Astrocyte (in vitro differentiated cells and primary cell): ENCODE measurements around the gene ENTPD8. TPM values are rescaled to one million over a fixed set of nuclear protein-coding genes. Genes with fewer than 3 reads are reported as not detected.

Source experiments
- DNase-seq: peaks from one replicate; pipeline ENCODE4 v3.0.0-alpha.2; 2010; ENCODE audit warnings: low read depth
- FAIRE-seq: peaks from 2 replicates; lab custom pipeline; 2011; peaks lifted over from hg19 to GRCh38; lab: Jason Lieb, UNC
- H2AFZ ChIP-seq: 2 replicates; pipeline ENCODE4 v1.6.0; 2012; ENCODE audit warnings: low read depth, low read length, inconsistent platforms
- H3K27ac ChIP-seq: 2 replicates; pipeline ENCODE4 v1.5.1; 2011; ENCODE audit warnings: low read depth, low read length, inconsistent platforms
- H3K27me3 ChIP-seq: 2 replicates; pipeline ENCODE4 v1.6.0; 2011; ENCODE audit warnings: low read length, inconsistent platforms; ENCODE audit not compliant: insufficient read depth
- H3K36me3 ChIP-seq: 2 replicates; pipeline ENCODE4 v1.5.1; 2011; ENCODE audit warnings: low read length, inconsistent platforms; ENCODE audit not compliant: insufficient read depth
- H3K4me1 ChIP-seq: 2 replicates; pipeline ENCODE4 v1.5.1; 2011; ENCODE audit warnings: low read length, inconsistent platforms; ENCODE audit not compliant: insufficient read depth
- H3K4me2 ChIP-seq: 2 replicates; pipeline ENCODE4 v1.6.0; 2012; ENCODE audit warnings: low read length, inconsistent platforms
- H3K4me3 ChIP-seq: 2 replicates; pipeline ENCODE4 v1.5.1; 2011; ENCODE audit warnings: low read depth, mild to moderate bottlenecking, low read length, inconsistent platforms; ENCODE audit not compliant: insufficient read depth
- H3K79me2 ChIP-seq: 2 replicates; pipeline ENCODE4 v1.6.0; 2012; ENCODE audit warnings: mild to moderate bottlenecking, low read length, inconsistent platforms; ENCODE audit not compliant: insufficient read depth
- H3K9ac ChIP-seq: 2 replicates; pipeline ENCODE4 v1.6.0; 2012; ENCODE audit warnings: mild to moderate bottlenecking, low read length, inconsistent platforms
- H3K9me3 ChIP-seq: 2 replicates; pipeline ENCODE4 v1.5.1; 2012; ENCODE audit warnings: low read depth, mild to moderate bottlenecking, low read length, inconsistent platforms; ENCODE audit not compliant: insufficient read depth
- H4K20me1 ChIP-seq: 2 replicates; pipeline ENCODE4 v1.6.0; 2012; ENCODE audit warnings: low read length, inconsistent platforms; ENCODE audit not compliant: insufficient read depth
- H3K27ac Mint-ChIP-seq: one replicate; pipeline ENCODE4 v1.8.0; 2021; ENCODE audit warnings: mild to moderate bottlenecking, mixed read lengths; ENCODE audit not compliant: unreplicated experiment
- H3K27me3 Mint-ChIP-seq: one replicate; pipeline ENCODE4 v1.8.0; 2021; ENCODE audit warnings: low read depth, mixed read lengths; ENCODE audit not compliant: unreplicated experiment
- H3K36me3 Mint-ChIP-seq: one replicate; pipeline ENCODE4 v1.8.0; 2021; ENCODE audit warnings: low read depth, mixed read lengths; ENCODE audit not compliant: unreplicated experiment
- H3K4me1 Mint-ChIP-seq: one replicate; pipeline ENCODE4 v1.8.0; 2021; ENCODE audit warnings: low read depth, mixed read lengths; ENCODE audit not compliant: unreplicated experiment
- H3K4me3 Mint-ChIP-seq: one replicate; pipeline ENCODE4 v1.8.0; 2021; ENCODE audit warnings: mild to moderate bottlenecking, moderate library complexity, mixed read lengths; ENCODE audit not compliant: unreplicated experiment
- H3K9me3 Mint-ChIP-seq: one replicate; pipeline ENCODE4 v1.8.0; 2021; ENCODE audit warnings: mild to moderate bottlenecking, mixed read lengths; ENCODE audit not compliant: unreplicated experiment
- EZH2 ChIP-seq: IDR thresholded peaks from 2 replicates; pipeline ENCODE4 v1.6.1; 2012; ENCODE audit warnings: mild to moderate bottlenecking, low read length, inconsistent platforms; ENCODE audit not compliant: insufficient read depth
- total RNA-seq: library from RNA; stranded (reverse); gene quantifications from 2 replicates; pipeline ENCODE4 v1.2.1, GENCODE V29; 2021
- TF ChIP-seq, protein P1 (sequence below): IDR thresholded peaks from 2 replicates; pipeline ENCODE4 v1.5.1; 2011; ENCODE audit warnings: low read depth, mild to moderate bottlenecking, inconsistent platforms, low read length, moderate library complexity; ENCODE audit not compliant: insufficient read depth

Gene ENTPD8
- total RNA-seq, 1 donor from 2014 or later: 0.11 TPM

DNA sequence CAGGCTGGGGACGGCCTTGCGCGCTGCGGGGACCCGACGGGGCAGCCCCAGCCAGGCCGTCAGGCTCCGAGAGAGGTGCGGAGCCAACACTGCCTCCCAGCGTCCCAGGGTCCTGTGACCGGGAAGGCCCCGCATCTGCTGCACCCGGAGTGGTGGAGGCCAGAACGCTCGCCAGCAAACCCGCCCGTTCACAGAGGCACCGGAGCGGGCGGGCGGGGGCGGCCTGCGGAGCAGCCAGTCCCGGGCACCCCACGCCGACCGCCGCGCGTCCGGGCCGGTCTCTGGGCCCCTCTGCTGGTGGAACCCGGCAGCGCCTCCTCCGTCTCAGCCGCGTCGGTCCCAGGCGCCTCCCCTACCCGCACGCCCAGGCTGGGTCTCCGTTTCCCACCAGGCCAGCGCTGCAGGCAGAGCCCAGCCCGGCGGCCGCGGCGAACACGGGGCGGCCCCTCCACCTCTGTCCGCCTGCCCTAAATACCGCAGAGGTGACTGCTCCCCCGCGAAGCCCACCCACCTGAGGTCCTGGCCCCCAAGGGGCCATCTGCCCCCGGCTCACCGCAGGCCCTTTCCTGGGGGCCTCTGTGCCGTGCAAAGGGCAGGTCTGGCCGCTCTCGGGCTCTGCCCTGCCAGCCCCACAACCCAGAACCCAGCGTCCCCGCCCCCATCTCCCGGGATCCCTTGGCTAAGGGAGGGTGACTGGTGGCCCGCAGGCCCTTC lies 34.1 kb downstream of the ENTPD8 start:
- no peaks in the 10 kb centered on the region for H3K79me2 ChIP-seq
- peak overlapping the region; percentile 82 for H3K4me2 ChIP-seq
- H3K9ac ChIP-seq: peak overlapping the region; percentile 64
- Mint-ChIP-seq H3K27ac (no peak overlapping the region), H3K4me3 (no peak overlapping the region), H3K4me1 (peaks cover 2% of the 10 kb centered on the region), H3K27me3 (no peaks in the 10 kb centered on the region), H3K9me3 (peaks cover 3% of the 10 kb centered on the region), H3K36me3 (peaks cover 8% of the 10 kb centered on the region)
- H3K4me1 ChIP-seq: peaks cover 23% of the 10 kb centered on the region
- no peaks in the 10 kb centered on the region for H3K36me3 ChIP-seq
- TF ChIP-seq EZH2: no peak
- TF ChIP-seq, protein P1, sequence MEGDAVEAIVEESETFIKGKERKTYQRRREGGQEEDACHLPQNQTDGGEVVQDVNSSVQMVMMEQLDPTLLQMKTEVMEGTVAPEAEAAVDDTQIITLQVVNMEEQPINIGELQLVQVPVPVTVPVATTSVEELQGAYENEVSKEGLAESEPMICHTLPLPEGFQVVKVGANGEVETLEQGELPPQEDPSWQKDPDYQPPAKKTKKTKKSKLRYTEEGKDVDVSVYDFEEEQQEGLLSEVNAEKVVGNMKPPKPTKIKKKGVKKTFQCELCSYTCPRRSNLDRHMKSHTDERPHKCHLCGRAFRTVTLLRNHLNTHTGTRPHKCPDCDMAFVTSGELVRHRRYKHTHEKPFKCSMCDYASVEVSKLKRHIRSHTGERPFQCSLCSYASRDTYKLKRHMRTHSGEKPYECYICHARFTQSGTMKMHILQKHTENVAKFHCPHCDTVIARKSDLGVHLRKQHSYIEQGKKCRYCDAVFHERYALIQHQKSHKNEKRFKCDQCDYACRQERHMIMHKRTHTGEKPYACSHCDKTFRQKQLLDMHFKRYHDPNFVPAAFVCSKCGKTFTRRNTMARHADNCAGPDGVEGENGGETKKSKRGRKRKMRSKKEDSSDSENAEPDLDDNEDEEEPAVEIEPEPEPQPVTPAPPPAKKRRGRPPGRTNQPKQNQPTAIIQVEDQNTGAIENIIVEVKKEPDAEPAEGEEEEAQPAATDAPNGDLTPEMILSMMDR: peak; percentile 20
- H2AFZ ChIP-seq: peak overlapping the region; percentile 26
- FAIRE-seq: no peak
- no peaks in the 10 kb centered on the region for H3K27me3 ChIP-seq
- peaks cover 23% of the 10 kb centered on the region for H4K20me1 ChIP-seq
- peak; percentile 21 for DNase-seq
- no peaks in the 10 kb centered on the region for H3K9me3 ChIP-seq
- H3K27ac ChIP-seq: no peak overlapping the region
- no peak overlapping the region for H3K4me3 ChIP-seq

DNA sequence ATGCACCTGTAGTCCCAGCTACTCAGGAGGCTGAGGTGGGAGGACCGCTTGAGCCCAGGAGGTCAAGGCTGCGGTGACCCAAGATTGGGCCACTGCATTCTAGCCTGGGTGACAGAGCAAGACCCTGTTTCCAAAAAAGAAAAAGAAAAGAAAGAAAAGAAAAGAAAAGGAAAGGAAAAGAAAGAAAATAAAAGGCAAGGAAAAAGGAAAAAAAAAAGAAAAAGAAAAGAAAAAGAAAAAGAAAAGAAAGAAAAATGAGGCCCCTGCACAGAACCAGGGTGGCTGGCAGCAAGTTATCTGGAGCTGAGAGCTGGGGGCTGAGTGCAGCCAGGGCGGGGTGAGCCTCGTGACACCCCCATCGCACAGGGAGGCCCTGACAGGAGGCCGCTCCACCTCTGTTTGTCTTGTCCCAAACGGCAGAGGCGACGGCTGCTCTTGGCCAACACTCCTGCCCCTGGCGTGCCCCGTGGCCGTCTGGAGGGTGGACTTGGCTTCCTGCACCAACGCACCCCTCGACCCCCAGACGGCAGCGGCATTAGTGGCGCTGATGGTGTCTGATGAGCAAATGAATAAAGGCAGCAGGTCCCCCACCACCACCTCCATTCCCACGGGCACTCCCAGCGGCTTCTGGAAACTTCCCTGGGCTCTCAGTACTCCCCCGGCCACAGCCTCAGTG lies 34.9 kb downstream of the ENTPD8 start:
- peaks cover 23% of the 10 kb centered on the region for H4K20me1 ChIP-seq
- no peaks in the 10 kb centered on the region for H3K79me2 ChIP-seq
- no peak for FAIRE-seq
- no peak overlapping the region for H3K4me3 ChIP-seq
- no peak overlapping the region for H2AFZ ChIP-seq
- H3K9me3 Mint-ChIP-seq: peaks cover 4% of the 10 kb centered on the region
- no peaks in the 10 kb centered on the region for H3K9me3 ChIP-seq
- no peaks in the 10 kb centered on the region for H3K27me3 ChIP-seq
- no peak overlapping the region for H3K4me3 Mint-ChIP-seq
- H3K4me1 ChIP-seq: peaks cover 17% of the 10 kb centered on the region
- H3K4me1 Mint-ChIP-seq: peaks cover 2% of the 10 kb centered on the region
- no peak overlapping the region for H3K27ac ChIP-seq
- H3K4me2 ChIP-seq: peak overlapping the region; percentile 82
- no peaks in the 10 kb centered on the region for H3K36me3 ChIP-seq
- H3K27me3 Mint-ChIP-seq: no peaks in the 10 kb centered on the region
- peak overlapping the region; percentile 34 for H3K27ac Mint-ChIP-seq
- DNase-seq: no peak
- peaks cover 8% of the 10 kb centered on the region for H3K36me3 Mint-ChIP-seq
- TF ChIP-seq EZH2: no peak
- TF ChIP-seq, protein P1: no peak
- no peak overlapping the region for H3K9ac ChIP-seq

DNA sequence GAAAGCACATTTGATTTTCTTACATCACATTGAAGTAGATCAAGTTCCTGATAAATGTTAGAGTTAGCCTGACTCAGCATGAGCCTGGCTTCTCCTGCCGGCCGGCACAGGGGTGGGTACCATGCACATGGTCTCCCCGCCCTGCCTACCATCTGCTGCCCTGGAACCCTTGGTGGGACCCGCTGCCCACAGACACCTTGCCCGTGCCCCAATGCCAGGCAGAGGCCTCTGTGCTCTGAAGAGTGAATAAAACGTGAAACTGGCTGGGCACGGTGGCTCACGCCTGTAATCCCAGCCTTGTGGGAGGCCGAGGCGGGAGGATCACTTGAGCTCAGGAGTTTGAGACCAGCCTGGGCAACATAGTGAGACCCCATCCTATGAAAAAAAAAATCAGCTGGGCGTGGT lies 35.5 kb downstream of the ENTPD8 start:
- H3K9ac ChIP-seq: no peak overlapping the region
- peaks cover 2% of the 10 kb centered on the region for H3K4me1 Mint-ChIP-seq
- H3K27ac ChIP-seq: no peak overlapping the region
- no peaks in the 10 kb centered on the region for H3K9me3 ChIP-seq
- DNase-seq (no peak), FAIRE-seq (no peak)
- H4K20me1 ChIP-seq: peaks cover 23% of the 10 kb centered on the region
- H3K4me1 ChIP-seq: peaks cover 11% of the 10 kb centered on the region
- peaks cover 4% of the 10 kb centered on the region for H3K9me3 Mint-ChIP-seq
- no peak overlapping the region for H3K4me3 ChIP-seq
- no peak for TF ChIP-seq EZH2
- H3K27me3 Mint-ChIP-seq: no peaks in the 10 kb centered on the region
- no peak overlapping the region for H3K27ac Mint-ChIP-seq
- no peaks in the 10 kb centered on the region for H3K27me3 ChIP-seq
- H3K79me2 ChIP-seq: no peaks in the 10 kb centered on the region
- no peak overlapping the region for H3K4me3 Mint-ChIP-seq
- no peak overlapping the region for H2AFZ ChIP-seq
- H3K36me3 ChIP-seq: no peaks in the 10 kb centered on the region
- no peak overlapping the region for H3K4me2 ChIP-seq
- H3K36me3 Mint-ChIP-seq: peaks cover 8% of the 10 kb centered on the region
